ENCODE measurements around the gene KATNB1. TPM values are rescaled to one million over a fixed set of nuclear protein-coding genes. Genes with fewer than 3 reads are reported as not detected.

KATNB1 gene
- total RNA-seq, 4 donors from 2014 or later: 17.7 to 27.1 (median 21.7) TPM

DNA sequence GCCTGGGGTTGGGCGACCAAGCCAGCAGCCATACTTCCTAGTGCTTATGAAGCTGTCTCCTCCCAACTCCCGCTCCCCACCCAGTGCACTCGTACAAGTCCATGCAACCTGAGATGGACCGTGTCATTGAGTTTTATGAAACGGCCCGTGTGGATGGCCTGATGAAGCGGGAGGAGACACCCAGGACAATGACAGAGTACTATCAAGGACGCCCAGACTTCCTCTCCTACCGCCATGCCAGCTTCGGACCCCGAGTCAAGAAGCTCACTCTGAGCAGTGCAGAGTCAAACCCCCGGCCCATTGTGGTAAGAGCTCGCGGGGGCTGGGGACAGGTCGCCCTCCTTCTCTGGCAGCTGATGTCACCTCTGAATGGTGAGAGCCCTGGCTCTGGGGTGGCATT lies 11.0 kb upstream of the KATNB1 start:
- TF ChIP-seq, protein P1, sequence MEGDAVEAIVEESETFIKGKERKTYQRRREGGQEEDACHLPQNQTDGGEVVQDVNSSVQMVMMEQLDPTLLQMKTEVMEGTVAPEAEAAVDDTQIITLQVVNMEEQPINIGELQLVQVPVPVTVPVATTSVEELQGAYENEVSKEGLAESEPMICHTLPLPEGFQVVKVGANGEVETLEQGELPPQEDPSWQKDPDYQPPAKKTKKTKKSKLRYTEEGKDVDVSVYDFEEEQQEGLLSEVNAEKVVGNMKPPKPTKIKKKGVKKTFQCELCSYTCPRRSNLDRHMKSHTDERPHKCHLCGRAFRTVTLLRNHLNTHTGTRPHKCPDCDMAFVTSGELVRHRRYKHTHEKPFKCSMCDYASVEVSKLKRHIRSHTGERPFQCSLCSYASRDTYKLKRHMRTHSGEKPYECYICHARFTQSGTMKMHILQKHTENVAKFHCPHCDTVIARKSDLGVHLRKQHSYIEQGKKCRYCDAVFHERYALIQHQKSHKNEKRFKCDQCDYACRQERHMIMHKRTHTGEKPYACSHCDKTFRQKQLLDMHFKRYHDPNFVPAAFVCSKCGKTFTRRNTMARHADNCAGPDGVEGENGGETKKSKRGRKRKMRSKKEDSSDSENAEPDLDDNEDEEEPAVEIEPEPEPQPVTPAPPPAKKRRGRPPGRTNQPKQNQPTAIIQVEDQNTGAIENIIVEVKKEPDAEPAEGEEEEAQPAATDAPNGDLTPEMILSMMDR (IDR thresholded peaks at IDR 0.05): no peak
- no peak for TF ChIP-seq POLR2A (IDR thresholded peaks at IDR 0.05)
- Histone ChIP-seq H3K9me3 (no peaks in the 10 kb centered on the region), H3K27me3 (no peaks in the 10 kb centered on the region), H3K4me3 (no peak overlapping the region), H3K36me3 (no peaks in the 10 kb centered on the region), H3K27ac (no peak overlapping the region), H3K4me1 (no peaks in the 10 kb centered on the region)
- DNase-seq: peak in 1 of 3 donors; percentile 7

DNA sequence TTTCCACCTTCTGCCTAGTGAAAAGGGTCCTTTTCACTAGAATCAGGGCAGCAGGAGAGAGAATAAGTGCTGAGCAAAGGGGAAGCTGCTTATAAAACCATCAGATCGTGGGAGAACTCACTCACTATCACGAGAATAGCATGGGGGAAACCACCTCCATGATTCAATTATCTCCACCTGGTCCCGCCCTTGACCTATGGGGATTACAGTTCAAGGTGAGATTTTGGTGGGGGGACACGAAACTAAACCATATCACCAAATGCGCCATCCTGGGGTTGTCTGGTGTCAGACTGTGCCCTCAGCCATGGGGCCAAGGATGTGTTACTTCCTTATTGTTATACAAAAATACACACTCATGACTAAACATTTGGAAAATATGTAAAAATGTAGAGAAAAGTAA lies 10.4 kb upstream of the KATNB1 start:
- H3K4me1 ChIP-seq: no peaks in the 10 kb centered on the region
- no peaks in the 10 kb centered on the region for H3K27me3 ChIP-seq
- no peak overlapping the region for H3K27ac ChIP-seq
- DNase-seq: peak in 1 of 3 donors; percentile 15
- H3K9me3 ChIP-seq: no peaks in the 10 kb centered on the region
- no peak overlapping the region for H3K4me3 ChIP-seq
- no peaks in the 10 kb centered on the region for H3K36me3 ChIP-seq
- TF ChIP-seq, protein P1 (IDR thresholded peaks at IDR 0.05): no peak
- TF ChIP-seq POLR2A (IDR thresholded peaks at IDR 0.05): no peak

DNA sequence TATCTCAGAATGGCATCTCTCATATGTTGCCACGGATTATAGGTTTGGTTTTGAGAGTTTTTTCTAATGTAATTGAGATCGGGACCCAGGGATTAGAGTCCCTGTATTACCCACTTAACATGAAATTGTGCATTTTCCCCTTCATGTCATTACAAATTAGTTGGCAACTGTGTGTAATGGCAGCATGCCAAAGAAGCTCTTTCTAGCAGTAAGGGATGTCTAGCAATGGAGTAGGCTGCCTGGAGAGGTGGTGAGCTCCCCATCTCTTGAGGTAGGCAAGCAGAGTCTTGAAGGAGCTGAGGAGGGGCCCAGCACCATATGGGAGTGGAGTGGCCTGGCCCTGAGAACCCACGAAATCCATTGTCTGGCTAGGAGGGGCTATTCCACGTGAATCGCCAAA lies 10.0 kb upstream of the KATNB1 start:
- H3K9me3 ChIP-seq: no peaks in the 10 kb centered on the region
- TF ChIP-seq, protein P1 (IDR thresholded peaks at IDR 0.05): no peak
- TF ChIP-seq POLR2A (IDR thresholded peaks at IDR 0.05): no peak
- no peak for DNase-seq
- no peaks in the 10 kb centered on the region for H3K27me3 ChIP-seq
- H3K4me1 ChIP-seq: no peaks in the 10 kb centered on the region
- no peaks in the 10 kb centered on the region for H3K36me3 ChIP-seq
- H3K4me3 ChIP-seq: no peak overlapping the region
- H3K27ac ChIP-seq: no peak overlapping the region

DNA sequence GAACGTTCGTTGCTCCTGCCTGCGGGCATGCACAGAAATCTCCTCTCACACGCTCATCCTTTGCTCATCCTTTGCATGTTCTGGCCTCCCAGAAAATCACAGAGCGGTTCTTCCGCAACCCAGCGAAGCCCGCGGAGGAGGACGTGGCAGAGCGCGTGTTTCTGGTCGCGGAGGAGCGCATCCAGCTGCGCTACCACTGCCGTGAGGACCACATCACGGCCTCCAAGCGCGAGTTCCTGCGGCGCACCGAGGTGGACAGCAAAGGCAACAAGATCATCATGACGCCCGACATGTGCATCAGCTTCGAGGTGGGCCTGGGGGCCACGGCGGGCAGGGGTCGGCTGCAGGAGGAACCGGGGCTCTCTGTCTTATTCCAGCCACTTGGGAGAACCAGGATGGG lies 9.6 kb upstream of the KATNB1 start:
- Histone ChIP-seq H3K4me3 (no peak overlapping the region), H3K9me3 (no peaks in the 10 kb centered on the region), H3K27ac (no peak overlapping the region), H3K36me3 (no peaks in the 10 kb centered on the region), H3K27me3 (no peaks in the 10 kb centered on the region), H3K4me1 (no peaks in the 10 kb centered on the region)
- DNase-seq: peak in 1 of 3 donors; percentile 39
- TF ChIP-seq, protein P1 (IDR thresholded peaks at IDR 0.05): no peak
- TF ChIP-seq POLR2A (IDR thresholded peaks at IDR 0.05): no peak

DNA sequence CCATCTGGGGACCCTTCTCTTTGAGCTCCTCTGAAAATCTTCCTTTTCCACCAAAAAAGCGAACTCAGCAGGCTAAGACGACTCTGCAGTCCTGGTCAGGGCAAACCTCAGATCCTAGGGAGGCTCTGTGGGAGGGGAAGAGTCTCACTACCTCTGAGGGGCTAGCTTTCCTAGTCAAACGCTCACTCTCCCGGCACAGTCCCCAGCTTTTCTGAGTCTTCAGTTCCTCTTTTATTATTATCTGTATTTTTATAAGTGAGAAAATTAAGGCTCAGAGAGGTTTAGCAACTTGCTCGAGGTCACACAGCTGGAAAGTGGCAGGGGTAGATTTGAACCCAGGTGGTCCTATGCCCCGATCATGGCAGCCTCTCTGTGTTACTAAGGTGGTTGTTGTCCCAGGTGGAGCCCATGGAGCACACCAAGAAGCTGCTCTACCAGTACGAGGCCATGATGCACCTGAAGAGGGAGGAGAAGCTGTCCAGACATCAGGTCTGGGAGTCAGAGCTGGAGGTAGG lies 9.1 kb upstream of the KATNB1 start:
- peak in 1 of 3 donors; percentile 7 for DNase-seq
- no peaks in the 10 kb centered on the region for H3K36me3 ChIP-seq
- H3K27me3 ChIP-seq: no peaks in the 10 kb centered on the region
- H3K4me3 ChIP-seq: no peak overlapping the region
- H3K27ac ChIP-seq: no peak overlapping the region
- TF ChIP-seq, protein P1 (IDR thresholded peaks at IDR 0.05): no peak
- no peak for TF ChIP-seq POLR2A (IDR thresholded peaks at IDR 0.05)
- H3K4me1 ChIP-seq: no peaks in the 10 kb centered on the region
- H3K9me3 ChIP-seq: no peaks in the 10 kb centered on the region

DNA sequence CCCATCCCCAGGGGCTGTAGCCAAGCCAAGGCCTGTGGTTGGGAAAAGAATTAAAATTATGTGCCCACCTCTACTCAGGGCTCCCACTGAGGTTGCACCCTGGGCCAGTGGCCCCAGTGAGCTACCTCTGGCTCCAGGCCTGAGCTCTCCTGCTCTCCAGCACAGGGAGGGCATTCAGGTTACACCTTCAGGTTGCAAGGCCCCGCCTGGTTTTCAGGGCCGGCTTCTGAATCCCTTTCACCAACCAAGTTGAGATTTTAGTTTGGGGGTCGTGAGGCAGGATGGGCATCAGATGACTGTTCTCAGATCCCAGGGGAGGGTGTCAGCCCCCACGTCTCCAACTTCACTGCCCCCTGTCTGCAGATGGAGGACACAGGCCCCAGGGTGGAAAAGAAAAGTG lies 8.0 kb upstream of the KATNB1 start:
- TF ChIP-seq, protein P1 (IDR thresholded peaks at IDR 0.05): no peak
- TF ChIP-seq POLR2A (IDR thresholded peaks at IDR 0.05): no peak
- no peak overlapping the region for H3K4me3 ChIP-seq
- H3K27me3 ChIP-seq: no peaks in the 10 kb centered on the region
- DNase-seq: peak in 1 of 3 donors; percentile 34
- H3K4me1 ChIP-seq: no peaks in the 10 kb centered on the region
- no peaks in the 10 kb centered on the region for H3K36me3 ChIP-seq
- H3K9me3 ChIP-seq: no peaks in the 10 kb centered on the region
- no peak overlapping the region for H3K27ac ChIP-seq
